ENCODE measurements around the gene EHF.
"Not testable (repeated sequence)": the region's sequence is repeated elsewhere in the genome, so short reads cannot be mapped to it uniquely, and the experiment has no call there.

Gene EHF

DNA sequence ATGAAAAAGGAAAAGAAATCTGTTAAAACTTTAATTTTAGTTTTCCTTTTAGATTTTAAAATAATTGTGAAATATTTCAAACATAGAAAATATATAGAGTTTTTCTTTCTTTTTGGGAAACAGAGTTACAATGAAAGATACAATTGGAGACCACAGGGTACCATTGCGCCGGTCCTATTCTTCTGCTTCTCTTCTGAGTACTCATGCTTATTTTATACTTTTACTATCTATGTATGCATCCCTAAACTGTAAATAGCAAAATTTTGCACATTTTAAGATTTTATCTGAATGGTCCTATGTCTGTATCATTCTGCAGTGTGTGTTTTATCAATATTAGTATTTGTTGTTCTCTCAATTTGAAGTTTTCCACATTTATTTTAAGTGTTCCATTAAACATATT lies 65.0 kb downstream of the EHF start:
- ChIA-PET CTCF (interaction anchor here (0.5 kb wide), 1 partner anchor 97 kb away, joined by 5 read pairs; no protein-coding TSS in a partner anchor), POLR2A (no interaction called here)
- H3K9me3 ChIP-seq (ENCODE audit: control insufficient read depth, insufficient read depth, low read depth, low read length) = no peaks in the 10 kb centered on the region
- no peaks in the 10 kb centered on the region for H3K4me1 ChIP-seq (ENCODE audit: control insufficient read depth, insufficient read depth, low read length)
- no peak for TF ChIP-seq MEIS1 (CRISPR knock-in tag; IDR thresholded peaks at IDR 0.05; ENCODE audit: borderline replicate concordance)
- no peak for TF ChIP-seq PATZ1 (tag by site-specific recombination; IDR thresholded peaks at IDR 0.05)
- TF ChIP-seq, protein P1, sequence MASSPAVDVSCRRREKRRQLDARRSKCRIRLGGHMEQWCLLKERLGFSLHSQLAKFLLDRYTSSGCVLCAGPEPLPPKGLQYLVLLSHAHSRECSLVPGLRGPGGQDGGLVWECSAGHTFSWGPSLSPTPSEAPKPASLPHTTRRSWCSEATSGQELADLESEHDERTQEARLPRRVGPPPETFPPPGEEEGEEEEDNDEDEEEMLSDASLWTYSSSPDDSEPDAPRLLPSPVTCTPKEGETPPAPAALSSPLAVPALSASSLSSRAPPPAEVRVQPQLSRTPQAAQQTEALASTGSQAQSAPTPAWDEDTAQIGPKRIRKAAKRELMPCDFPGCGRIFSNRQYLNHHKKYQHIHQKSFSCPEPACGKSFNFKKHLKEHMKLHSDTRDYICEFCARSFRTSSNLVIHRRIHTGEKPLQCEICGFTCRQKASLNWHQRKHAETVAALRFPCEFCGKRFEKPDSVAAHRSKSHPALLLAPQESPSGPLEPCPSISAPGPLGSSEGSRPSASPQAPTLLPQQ (tag by site-specific recombination; IDR thresholded peaks at IDR 0.05) = no peak
- TF ChIP-seq MZF1 (tag by site-specific recombination; IDR thresholded peaks at IDR 0.05; ENCODE audit: borderline replicate concordance) = no peak
- TF ChIP-seq ZSCAN30 (tag by site-specific recombination; IDR thresholded peaks at IDR 0.05) = no peak
- TF ChIP-seq SCRT2 (tag by site-specific recombination; IDR thresholded peaks at IDR 0.05) = no peak
- no peak for TF ChIP-seq ZNF248 (tag by site-specific recombination; IDR thresholded peaks at IDR 0.05)
- H3K4me3 ChIP-seq (ENCODE audit: low read depth, low read length) = no peak overlapping the region
- H3K27ac ChIP-seq (ENCODE audit: extremely low read depth, low read depth, low read length) = no peak overlapping the region
- H3K36me3 ChIP-seq (ENCODE audit: control insufficient read depth in 2 of 2, insufficient read depth in 1 of 2, low read length in 2 of 2) = no peaks in the 10 kb centered on the region

GRCh38 chr11:34692299-34692698 lies 71.4 kb downstream of the EHF start:
- POLR2A ChIA-PET; H3K4me3 ChIP-seq (ENCODE audit: low read depth, low read length); H3K36me3 ChIP-seq (ENCODE audit: control insufficient read depth in 2 of 2, insufficient read depth in 1 of 2, low read length in 2 of 2); CTCF ChIA-PET; H3K4me1 ChIP-seq (ENCODE audit: control insufficient read depth, insufficient read depth, low read length); H3K9me3 ChIP-seq (ENCODE audit: control insufficient read depth, insufficient read depth, low read depth, low read length); H3K27ac ChIP-seq (ENCODE audit: extremely low read depth, low read depth, low read length): not testable (repeated sequence)

DNA sequence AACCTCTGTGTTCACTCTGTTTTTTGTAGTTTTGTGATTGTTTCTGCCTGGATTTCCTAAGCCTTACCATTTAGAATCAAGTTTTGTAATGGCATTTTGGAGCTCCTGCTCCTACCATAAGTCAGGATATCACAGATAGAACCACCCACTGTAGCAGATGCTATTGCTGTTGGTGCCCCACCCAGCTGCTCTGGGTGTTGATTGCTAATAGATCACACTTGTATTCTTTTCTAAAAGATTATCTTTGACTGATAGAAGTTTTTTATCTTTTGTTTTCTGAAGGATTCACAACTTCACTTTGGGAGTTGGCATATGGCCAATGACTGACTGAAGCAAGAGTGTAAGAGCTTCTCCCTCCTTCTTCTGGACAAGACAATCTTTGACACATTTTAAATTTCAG lies 76.0 kb downstream of the EHF start:
- Histone ChIP-seq H3K27ac (ENCODE audit: extremely low read depth, low read depth, low read length) (no peak overlapping the region), H3K36me3 (ENCODE audit: control insufficient read depth in 2 of 2, insufficient read depth in 1 of 2, low read length in 2 of 2) (no peaks in the 10 kb centered on the region), H3K4me3 (ENCODE audit: low read depth, low read length) (no peak overlapping the region), H3K9me3 (ENCODE audit: control insufficient read depth, insufficient read depth, low read depth, low read length) (no peaks in the 10 kb centered on the region), H3K4me1 (ENCODE audit: control insufficient read depth, insufficient read depth, low read length) (no peaks in the 10 kb centered on the region)
- ChIA-PET CTCF (no interaction called here), POLR2A (no interaction called here)
- no peak for TF ChIP-seq ZNF768 (tag by site-specific recombination; IDR thresholded peaks at IDR 0.05)
- TF ChIP-seq ZBTB48 (tag by site-specific recombination; IDR thresholded peaks at IDR 0.05) = no peak
- TF ChIP-seq KLF16 (tag by site-specific recombination; IDR thresholded peaks at IDR 0.05) = no peak
- no peak for TF ChIP-seq ZNF777 (tag by site-specific recombination; IDR thresholded peaks at IDR 0.05; ENCODE audit: borderline replicate concordance)
- TF ChIP-seq OVOL3 (tag by site-specific recombination; IDR thresholded peaks at IDR 0.05) = no peak
- no peak for TF ChIP-seq BCL11B (tag by site-specific recombination; IDR thresholded peaks at IDR 0.05; ENCODE audit: low read depth)
- no peak for TF ChIP-seq ZFP37 (tag by site-specific recombination; IDR thresholded peaks at IDR 0.05)
- no peak for TF ChIP-seq HOXC10 (CRISPR knock-in tag; IDR thresholded peaks at IDR 0.05)
- no peak for TF ChIP-seq ZNF776 (tag by site-specific recombination; IDR thresholded peaks at IDR 0.05; ENCODE audit: borderline replicate concordance)
- TF ChIP-seq, protein P2, sequence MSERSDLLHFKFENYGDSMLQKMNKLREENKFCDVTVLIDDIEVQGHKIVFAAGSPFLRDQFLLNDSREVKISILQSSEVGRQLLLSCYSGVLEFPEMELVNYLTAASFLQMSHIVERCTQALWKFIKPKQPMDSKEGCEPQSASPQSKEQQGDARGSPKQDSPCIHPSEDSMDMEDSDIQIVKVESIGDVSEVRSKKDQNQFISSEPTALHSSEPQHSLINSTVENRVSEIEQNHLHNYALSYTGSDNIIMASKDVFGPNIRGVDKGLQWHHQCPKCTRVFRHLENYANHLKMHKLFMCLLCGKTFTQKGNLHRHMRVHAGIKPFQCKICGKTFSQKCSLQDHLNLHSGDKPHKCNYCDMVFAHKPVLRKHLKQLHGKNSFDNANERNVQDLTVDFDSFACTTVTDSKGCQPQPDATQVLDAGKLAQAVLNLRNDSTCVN (tag by site-specific recombination; optimal IDR thresholded peaks at IDR 0.05) = no peak
- no peak for TF ChIP-seq ZNF423 (tag by site-specific recombination; IDR thresholded peaks at IDR 0.05)
- TF ChIP-seq ZNF404 (tag by site-specific recombination; IDR thresholded peaks at IDR 0.05) = no peak
- TF ChIP-seq ZNF155 (tag by site-specific recombination; IDR thresholded peaks at IDR 0.05) = no peak
